SK-N-SH (cell line): ENCODE measurements around the gene EML1.

ENCODE experiments used
- CHD2 ChIP-seq: fragments of 150-350 bp; IDR thresholded peaks from 2 replicates; pipeline ENCODE4 v1.6.1; 2018; ENCODE audit warnings: low read length; ENCODE audit not compliant: partially characterized antibody
- YY1 ChIP-seq: IDR thresholded peaks from 2 replicates; pipeline ENCODE4 v1.4.0; 2012; ENCODE audit warnings: low read depth, mild to moderate bottlenecking

DNA sequence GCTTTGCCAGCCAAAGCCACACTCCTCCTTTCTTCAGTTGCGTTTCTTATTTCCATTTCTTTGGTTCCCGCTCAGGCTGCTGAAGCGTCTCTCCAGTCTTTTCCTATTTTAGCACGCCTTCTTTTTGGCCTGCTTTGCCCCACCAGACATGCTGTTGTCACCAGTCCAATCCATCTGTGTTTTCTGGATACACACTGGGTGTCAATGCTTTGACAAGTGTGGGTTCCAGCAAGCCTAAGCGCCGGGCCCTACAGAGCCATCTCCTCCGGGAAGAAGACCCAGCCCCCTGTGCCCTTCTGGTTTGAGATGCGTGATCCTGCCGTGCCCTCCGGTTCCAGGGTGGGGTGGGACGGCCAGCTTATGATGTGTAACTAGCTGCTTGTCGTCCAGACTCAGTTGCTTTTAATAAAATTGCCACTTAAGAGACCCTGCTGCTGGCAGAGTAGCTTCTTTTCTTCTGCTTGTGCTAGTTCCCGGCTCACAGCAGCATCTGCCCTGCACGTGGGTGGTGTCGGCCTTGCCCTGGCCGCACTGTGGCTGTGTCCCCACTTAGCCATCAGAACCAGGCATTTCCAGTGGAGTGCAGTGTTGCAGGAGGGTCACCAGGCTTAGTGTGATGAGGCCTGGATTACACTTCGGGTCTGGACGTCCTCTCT lies 29.7 kb downstream of the EML1 start:
- TF ChIP-seq YY1 (no peak), CHD2 (no peak)
